Stomach smooth muscle (tissue), 2 donors: ENCODE results near the gene THSD7B.

Experiments
- H3K27ac ChIP-seq: one replicate; pipeline ENCODE4 v1.7.0; 2013; ENCODE audit warnings: mild to moderate bottlenecking, low read length, inconsistent platforms
- H3K27me3 ChIP-seq, 2 donors: one replicate each; pipeline ENCODE4 v1.7.0; 2013; ENCODE audit warnings: low read length in 2 of 2; ENCODE audit not compliant: insufficient read depth in 2 of 2, control insufficient read depth in 1 of 2
- H3K36me3 ChIP-seq, 2 donors: one replicate each; pipeline ENCODE4 v1.7.0; 2013; ENCODE audit warnings: low read length in 2 of 2; ENCODE audit not compliant: control insufficient read depth in 2 of 2, insufficient read depth in 2 of 2
- H3K4me1 ChIP-seq: one replicate; pipeline ENCODE4 v1.7.0; 2013; ENCODE audit warnings: low read length; ENCODE audit not compliant: control insufficient read depth, insufficient read depth
- H3K4me3 ChIP-seq, 2 donors: one replicate each; pipeline ENCODE4 v1.7.0; 2013; ENCODE audit warnings: low read length in 2 of 2
- H3K9ac ChIP-seq, 2 donors: one replicate each; pipeline ENCODE4 v1.7.0; 2013; ENCODE audit warnings: low read length in 2 of 2, mild to moderate bottlenecking in 1 of 2
- H3K9me3 ChIP-seq, 2 donors: one replicate each; pipeline ENCODE4 v1.7.0; 2013; ENCODE audit warnings: low read length in 2 of 2; ENCODE audit not compliant: control insufficient read depth in 2 of 2
- donor health status: healthy.
- donor health status: Pancreatic carcinoma.

The THSD7B gene

DNA sequence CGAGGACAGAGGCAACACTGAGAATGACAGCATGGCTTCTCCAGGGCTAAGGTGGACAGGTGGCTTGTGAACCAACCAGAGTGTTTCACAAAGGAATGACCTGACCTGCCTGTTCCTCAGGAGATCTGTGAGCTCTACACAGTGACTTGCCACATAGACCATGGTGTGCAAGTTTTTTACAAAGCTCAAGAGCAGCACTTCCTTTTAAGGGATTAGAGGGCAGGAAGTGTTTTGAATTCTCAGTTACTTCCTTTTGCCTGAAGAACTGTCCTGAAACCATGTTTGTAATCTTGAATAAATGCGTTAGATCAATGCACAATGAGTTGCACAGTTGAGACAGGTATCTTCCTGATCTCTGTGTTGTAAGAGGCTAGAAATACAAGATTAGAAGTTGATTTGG is 421.9 kb downstream of the THSD7B start:
- H3K36me3 ChIP-seq = no peaks in the 10 kb centered on the region
- H3K27me3 ChIP-seq = no peaks in the 10 kb centered on the region
- no peak overlapping the region for H3K9ac ChIP-seq
- H3K4me1 ChIP-seq = no peaks in the 10 kb centered on the region
- H3K9me3 ChIP-seq = peaks cover 0 to 4% of the 10 kb centered on the region in 2 donors
- no peak overlapping the region for H3K27ac ChIP-seq
- no peak overlapping the region for H3K4me3 ChIP-seq

DNA sequence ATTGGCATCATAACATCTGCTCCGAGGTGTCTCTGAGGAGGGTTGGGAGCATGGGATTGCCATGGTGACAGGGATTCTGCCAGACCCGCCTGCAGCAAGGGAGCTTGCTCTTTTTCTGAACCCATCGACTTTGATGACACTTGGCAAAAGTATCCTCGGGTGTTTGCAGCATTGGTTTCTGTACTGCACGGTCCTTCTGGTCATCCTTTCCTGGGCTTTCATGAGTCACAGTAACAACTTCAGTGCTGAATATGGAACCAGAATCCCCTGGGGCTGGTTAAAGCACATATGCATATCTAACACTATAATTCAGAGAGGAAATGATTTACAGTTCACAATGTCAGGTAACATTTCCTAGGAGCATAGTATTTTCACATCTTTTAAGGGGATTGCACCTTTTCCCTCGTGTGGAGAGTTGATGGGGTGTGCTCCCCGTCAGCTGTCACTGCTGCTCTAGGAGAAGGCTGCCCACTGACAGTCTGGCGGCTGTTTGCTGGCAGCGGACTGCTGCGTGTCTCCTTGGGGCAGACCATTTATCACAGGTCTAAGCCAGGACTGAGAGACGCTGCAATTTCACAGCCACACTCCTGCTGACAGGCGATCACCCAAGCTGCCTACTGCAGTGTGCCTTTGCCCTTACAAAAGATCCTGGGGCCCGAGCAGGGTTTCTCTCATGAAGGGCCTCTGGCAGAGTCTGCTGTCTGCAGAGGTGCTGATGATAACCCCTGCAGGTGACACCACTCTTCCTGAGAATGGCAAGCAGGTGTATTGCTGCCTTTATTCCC is 425.3 kb downstream of the THSD7B start:
- no peak overlapping the region for H3K9ac ChIP-seq
- no peaks in the 10 kb centered on the region for H3K27me3 ChIP-seq
- H3K9me3 ChIP-seq = peaks cover 0 to 1% of the 10 kb centered on the region in 2 donors
- H3K4me3 ChIP-seq = no peak overlapping the region
- H3K27ac ChIP-seq = no peak overlapping the region
- no peaks in the 10 kb centered on the region for H3K36me3 ChIP-seq
- no peaks in the 10 kb centered on the region for H3K4me1 ChIP-seq

DNA sequence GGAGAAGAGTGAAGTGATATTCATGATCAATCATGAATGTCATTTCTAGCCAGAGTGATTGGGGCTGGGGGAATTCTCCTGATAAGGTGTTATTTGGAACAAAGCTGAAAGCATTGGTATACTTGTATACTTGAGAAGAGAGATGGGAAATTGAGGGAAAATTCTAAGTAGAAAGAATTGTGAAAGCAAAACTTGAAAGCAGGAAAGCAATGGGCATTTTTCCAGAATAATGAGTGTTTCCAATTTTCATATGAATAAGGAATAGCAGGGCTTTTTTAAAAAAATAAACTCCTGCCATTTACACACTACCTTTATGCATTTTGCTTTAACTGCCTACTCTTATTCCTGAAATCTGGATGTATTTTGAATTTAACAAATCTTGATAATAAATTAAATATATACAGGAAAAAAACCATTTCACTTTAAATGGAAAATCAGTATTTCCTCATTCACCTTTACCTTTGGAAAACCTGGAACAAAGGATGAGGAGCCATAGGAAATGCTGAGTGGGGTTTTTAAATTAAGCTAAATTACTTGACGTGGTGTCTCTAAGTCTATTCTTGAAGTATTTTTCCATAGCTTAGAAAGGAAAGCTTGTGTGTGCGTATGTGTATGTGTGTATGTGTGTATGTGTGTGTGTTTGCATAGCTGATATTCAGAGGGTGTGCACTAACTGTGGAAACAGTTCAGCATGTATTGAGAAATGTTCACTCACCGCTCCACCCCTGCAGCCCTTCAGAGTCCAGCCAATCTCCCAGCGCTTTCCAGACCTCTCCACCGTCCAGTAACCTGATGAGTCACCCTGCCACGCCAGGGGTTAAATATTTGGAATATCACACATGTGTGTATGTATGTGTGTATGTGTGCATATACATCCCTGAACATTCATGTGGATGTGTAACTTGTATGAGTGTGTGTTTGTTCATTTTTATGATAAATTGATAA is 427.3 kb downstream of the THSD7B start:
- Histone ChIP-seq H3K27ac (no peak overlapping the region), H3K36me3 (no peaks in the 10 kb centered on the region), H3K4me1 (no peaks in the 10 kb centered on the region), H3K9ac (no peak overlapping the region), H3K9me3 (no peaks in the 10 kb centered on the region), H3K27me3 (no peaks in the 10 kb centered on the region), H3K4me3 (no peak overlapping the region)

DNA sequence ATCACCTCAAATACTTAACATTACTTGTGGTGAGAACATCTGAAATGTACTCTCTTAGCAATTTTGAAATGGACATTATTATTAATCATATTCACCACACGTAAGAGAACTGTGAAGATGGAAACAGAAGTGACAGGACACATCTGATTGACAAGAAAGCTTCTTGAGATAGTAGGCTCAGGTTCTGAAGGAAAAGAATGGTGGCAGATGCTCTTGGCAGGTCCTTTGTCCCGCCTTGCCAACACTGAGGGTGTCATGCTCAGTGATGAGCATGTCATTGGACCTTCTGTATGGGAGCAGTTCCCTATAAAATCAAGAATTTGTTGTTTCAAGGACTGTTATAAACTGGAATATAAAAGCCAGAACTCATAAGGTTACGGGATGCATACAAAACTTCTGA is 428.1 kb downstream of the THSD7B start:
- Histone ChIP-seq H3K9me3 (no peaks in the 10 kb centered on the region), H3K4me3 (no peak overlapping the region), H3K36me3 (no peaks in the 10 kb centered on the region), H3K4me1 (no peaks in the 10 kb centered on the region), H3K27ac (no peak overlapping the region), H3K9ac (no peak overlapping the region), H3K27me3 (no peaks in the 10 kb centered on the region)

DNA sequence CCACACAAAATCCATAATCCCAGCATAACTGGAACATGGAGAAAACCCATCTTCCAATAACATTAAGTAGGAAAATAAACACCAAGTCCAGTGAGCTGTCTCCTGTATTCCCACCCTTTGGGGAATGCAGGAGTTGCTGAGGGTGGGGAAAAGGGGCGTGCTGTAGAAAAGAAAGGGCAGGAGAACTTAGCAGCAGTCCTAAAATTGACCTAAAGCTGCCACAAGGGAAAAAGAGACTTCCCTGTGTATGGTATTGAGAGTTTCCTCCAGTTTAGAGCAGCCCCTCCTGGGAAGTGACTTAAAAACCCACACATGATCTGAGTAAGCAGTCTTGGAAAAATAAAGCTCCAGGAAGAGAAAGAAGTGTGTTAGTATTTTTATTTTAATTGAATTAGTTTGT is 428.8 kb downstream of the THSD7B start:
- no peak overlapping the region for H3K27ac ChIP-seq
- H3K9me3 ChIP-seq = no peaks in the 10 kb centered on the region
- no peaks in the 10 kb centered on the region for H3K27me3 ChIP-seq
- H3K4me1 ChIP-seq = no peaks in the 10 kb centered on the region
- H3K9ac ChIP-seq = no peak overlapping the region
- H3K36me3 ChIP-seq = no peaks in the 10 kb centered on the region
- H3K4me3 ChIP-seq = no peak overlapping the region

DNA sequence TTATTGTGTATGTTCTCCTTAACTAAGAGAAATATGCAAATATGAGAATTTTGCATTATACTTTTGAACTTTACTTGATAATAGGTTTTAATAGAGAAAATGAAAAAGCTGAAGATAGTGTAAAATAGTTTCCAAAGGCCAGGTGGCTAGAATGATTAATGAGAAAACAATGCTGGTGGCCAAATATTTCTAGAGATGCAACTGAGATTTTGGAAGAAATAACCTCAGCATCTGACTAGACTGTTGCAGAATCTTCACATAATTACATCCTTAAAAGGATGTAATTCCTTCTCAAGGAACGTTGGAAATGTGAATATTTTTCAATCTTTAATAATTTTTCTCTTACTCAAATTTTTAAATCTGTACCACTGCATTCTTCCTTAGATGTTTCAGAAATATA is 434.4 kb downstream of the THSD7B start:
- Histone ChIP-seq H3K27ac (no peak overlapping the region), H3K36me3 (no peaks in the 10 kb centered on the region), H3K9ac (no peak overlapping the region), H3K4me3 (no peak overlapping the region), H3K4me1 (no peaks in the 10 kb centered on the region), H3K9me3 (no peaks in the 10 kb centered on the region), H3K27me3 (no peaks in the 10 kb centered on the region)

DNA sequence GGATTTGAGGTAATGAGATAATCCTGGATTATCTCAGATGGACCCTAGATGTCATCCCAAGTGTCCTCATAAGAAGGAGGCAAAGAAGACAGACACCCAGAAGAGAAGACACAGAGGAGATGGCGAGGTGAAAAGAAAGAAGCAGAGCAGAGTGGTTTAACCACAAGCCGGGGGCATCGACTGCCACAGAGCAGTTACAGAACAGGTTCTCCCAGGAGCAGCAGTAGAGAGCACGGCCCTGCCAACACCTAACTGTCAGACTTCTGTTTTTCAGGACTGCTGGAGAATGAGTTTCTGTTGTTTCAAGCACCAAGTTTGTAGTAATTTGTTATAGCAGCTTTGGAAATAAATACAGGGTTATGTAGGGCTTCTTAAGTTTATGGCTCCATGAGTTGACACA is 437.0 kb downstream of the THSD7B start:
- Histone ChIP-seq H3K36me3 (no peaks in the 10 kb centered on the region), H3K27me3 (no peaks in the 10 kb centered on the region), H3K4me1 (no peaks in the 10 kb centered on the region), H3K9me3 (no peaks in the 10 kb centered on the region), H3K27ac (no peak overlapping the region), H3K4me3 (no peak overlapping the region), H3K9ac (no peak overlapping the region)

DNA sequence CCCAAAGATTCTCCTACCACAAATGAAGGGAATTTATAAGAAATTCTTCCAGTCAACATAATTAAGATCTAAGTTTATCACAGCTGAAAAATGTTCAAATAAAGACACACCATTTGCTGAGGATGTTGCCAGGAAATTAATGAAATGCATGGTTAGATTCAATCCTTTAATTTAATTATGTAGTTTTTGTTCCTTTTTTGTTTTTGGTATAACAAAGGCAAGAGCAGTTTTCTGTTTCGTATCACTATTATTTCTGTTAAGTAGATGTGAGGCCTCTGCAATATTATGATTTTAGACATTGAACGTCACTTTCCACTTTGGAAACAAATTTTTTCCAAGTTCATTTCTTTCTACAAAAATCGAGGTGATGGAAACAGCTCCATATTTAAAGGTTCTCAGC is 440.0 kb downstream of the THSD7B start:
- Histone ChIP-seq H3K27me3 (no peaks in the 10 kb centered on the region), H3K9me3 (no peaks in the 10 kb centered on the region), H3K4me1 (no peaks in the 10 kb centered on the region), H3K36me3 (no peaks in the 10 kb centered on the region), H3K9ac (no peak overlapping the region), H3K4me3 (no peak overlapping the region), H3K27ac (no peak overlapping the region)

DNA sequence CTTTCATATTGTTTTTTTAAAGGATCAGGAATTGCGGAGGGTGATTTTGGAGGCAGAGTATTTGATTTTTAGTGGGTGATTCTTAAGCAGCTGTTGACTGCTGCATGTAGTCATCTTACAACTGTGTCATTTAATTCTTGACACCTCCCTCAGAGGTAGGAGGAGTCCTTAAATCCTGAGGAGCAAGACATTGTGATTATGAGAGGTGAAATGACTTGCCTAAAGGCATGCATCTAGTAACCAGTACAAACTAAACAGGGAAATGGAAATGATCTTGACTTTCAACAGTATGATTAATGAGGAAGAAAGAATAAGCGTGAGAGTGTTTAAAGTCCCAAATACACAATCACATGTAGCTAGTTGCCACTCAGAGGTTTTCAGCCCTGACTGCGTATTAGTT is 440.7 kb downstream of the THSD7B start:
- Histone ChIP-seq H3K27ac (no peak overlapping the region), H3K9ac (no peak overlapping the region), H3K9me3 (no peaks in the 10 kb centered on the region), H3K4me3 (no peak overlapping the region), H3K36me3 (no peaks in the 10 kb centered on the region), H3K4me1 (no peaks in the 10 kb centered on the region), H3K27me3 (no peaks in the 10 kb centered on the region)

DNA sequence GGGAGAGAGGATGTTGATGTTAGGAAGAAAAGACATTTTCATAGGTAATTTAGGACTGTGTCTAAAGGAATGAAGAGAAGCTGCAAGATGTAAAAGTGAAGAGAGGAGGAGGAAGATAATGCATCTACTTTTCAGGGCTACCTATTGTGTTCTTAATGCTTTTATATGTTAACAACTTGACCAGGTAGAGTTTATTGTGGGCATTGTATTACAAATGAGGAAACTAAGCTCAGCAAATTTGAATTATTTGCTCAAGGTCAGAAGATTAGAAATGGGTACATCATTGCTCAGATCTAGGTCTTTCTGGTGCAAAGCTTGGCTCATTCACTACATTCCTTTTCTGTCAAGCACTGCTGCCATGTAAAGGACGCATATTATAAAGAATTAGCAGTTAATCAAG is 441.7 kb downstream of the THSD7B start:
- no peaks in the 10 kb centered on the region for H3K9me3 ChIP-seq
- H3K27ac ChIP-seq = no peak overlapping the region
- no peak overlapping the region for H3K4me3 ChIP-seq
- H3K9ac ChIP-seq = no peak overlapping the region
- no peaks in the 10 kb centered on the region for H3K36me3 ChIP-seq
- no peaks in the 10 kb centered on the region for H3K27me3 ChIP-seq
- no peaks in the 10 kb centered on the region for H3K4me1 ChIP-seq

DNA sequence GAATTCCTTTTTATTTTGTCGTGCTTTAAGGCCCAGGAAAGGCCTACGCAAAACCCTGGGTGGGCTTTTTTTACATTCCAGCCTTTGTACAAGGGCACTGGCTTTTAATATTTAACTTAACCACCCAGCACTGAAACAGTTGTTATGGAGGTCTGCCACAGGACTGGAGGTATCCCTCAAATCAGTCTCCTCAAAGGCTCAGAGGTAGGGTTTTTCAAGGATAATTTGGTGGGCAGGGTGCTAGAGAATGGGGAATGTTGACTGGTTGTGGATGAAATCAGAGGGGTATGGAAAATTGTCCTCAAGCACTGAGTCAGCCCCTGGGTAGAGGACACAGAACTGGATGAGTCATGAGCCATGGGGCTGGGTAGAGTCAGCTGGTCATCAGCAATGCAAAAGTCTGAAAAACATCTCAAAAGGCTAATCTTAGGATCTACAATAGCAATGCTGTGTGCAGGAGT is 443.1 kb downstream of the THSD7B start:
- Histone ChIP-seq H3K4me3 (no peak overlapping the region), H3K4me1 (no peaks in the 10 kb centered on the region), H3K9ac (no peak overlapping the region), H3K36me3 (no peaks in the 10 kb centered on the region), H3K9me3 (no peaks in the 10 kb centered on the region), H3K27ac (no peak overlapping the region), H3K27me3 (no peaks in the 10 kb centered on the region)
